GM06990 (cell line): ENCODE measurements around the gene HEPN1.

Source experiments
- DNase-seq: peaks from one replicate; pipeline ENCODE4 v3.0.0-alpha.2; 2011; ENCODE audit not compliant: insufficient read length; ENCODE audit errors: extremely low read depth
- H3K27me3 ChIP-seq: replicated peaks from 2 replicates; pipeline ENCODE4 v1.6.0; 2011; ENCODE audit warnings: low read length; ENCODE audit not compliant: control insufficient read depth, insufficient read depth
- H3K36me3 ChIP-seq: 2 replicates; pipeline ENCODE4 v1.5.1; 2011; ENCODE audit warnings: low read length; ENCODE audit not compliant: control insufficient read depth, insufficient read depth
- H3K4me3 ChIP-seq: replicated peaks from 2 replicates; pipeline ENCODE4 v1.5.1; 2011; ENCODE audit warnings: low read depth, mild to moderate bottlenecking, control low read depth, low read length
- TF ChIP-seq, protein P1 (sequence below): IDR thresholded peaks from 2 replicates; pipeline ENCODE4 v1.5.1; 2011; ENCODE audit warnings: low read length, control low read depth, mild to moderate bottlenecking, inconsistent platforms; ENCODE audit not compliant: insufficient read depth, poor library complexity, severe bottlenecking

Gene HEPN1

GRCh38 chr11:124895471-124895971, 23.5 kb upstream of the HEPN1 start:
- H3K27me3 ChIP-seq = no peaks in the 10 kb centered on the region; the same call in none of the 2 replicates
- no peak for DNase-seq

GRCh38 chr11:124896071-124896750, 22.8 kb upstream of the HEPN1 start:
- Histone ChIP-seq H3K36me3 (no peaks in the 10 kb centered on the region), H3K4me3 (no peak overlapping the region), H3K27me3 (no peaks in the 10 kb centered on the region; the same call in 1 of the 2 replicates)
- TF ChIP-seq, protein P1, sequence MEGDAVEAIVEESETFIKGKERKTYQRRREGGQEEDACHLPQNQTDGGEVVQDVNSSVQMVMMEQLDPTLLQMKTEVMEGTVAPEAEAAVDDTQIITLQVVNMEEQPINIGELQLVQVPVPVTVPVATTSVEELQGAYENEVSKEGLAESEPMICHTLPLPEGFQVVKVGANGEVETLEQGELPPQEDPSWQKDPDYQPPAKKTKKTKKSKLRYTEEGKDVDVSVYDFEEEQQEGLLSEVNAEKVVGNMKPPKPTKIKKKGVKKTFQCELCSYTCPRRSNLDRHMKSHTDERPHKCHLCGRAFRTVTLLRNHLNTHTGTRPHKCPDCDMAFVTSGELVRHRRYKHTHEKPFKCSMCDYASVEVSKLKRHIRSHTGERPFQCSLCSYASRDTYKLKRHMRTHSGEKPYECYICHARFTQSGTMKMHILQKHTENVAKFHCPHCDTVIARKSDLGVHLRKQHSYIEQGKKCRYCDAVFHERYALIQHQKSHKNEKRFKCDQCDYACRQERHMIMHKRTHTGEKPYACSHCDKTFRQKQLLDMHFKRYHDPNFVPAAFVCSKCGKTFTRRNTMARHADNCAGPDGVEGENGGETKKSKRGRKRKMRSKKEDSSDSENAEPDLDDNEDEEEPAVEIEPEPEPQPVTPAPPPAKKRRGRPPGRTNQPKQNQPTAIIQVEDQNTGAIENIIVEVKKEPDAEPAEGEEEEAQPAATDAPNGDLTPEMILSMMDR = no peak
- no peak for DNase-seq

More at GRCh38 chr11:124895471-124895971, 23.5 kb upstream of the HEPN1 start:
- Histone ChIP-seq H3K36me3 (no peaks in the 10 kb centered on the region), H3K4me3 (no peak overlapping the region)
- TF ChIP-seq, protein P1 = no peak

DNA sequence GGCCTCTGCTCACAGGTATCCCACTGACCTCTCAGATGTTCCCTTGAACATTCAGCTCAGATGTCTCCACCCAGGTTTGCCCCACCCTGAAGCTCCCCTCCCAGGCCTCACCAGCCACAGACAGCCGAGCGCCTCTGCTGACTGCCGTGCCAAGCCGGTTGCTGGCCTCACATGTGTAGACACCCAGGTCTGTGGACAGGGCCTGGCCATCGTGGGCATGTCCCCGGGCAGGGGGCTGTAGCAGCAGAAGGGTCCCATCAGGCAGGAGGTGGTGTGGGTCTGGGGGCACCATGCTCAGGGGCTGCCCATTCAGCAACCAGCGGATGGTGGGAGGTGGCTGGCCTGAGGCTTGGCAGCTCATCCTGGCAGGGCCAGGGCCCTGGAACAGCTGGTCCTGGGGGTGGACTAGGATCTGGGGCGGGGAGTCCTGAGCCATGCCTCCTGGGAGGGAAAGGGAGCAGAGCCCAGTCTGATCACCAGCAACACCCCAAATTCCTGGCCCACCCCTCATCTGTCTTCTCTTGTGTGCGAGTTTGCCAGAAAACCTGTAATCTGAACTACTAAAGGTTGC, 22.1 kb upstream of the HEPN1 start:
- H3K36me3 ChIP-seq = no peaks in the 10 kb centered on the region
- no peak overlapping the region for H3K4me3 ChIP-seq
- DNase-seq = no peak
- TF ChIP-seq, protein P1 = no peak
- no peaks in the 10 kb centered on the region; the same call in 1 of the 2 replicates for H3K27me3 ChIP-seq

- Histone ChIP-seq H3K4me3 (no peak within 1 kb of the TSS), H3K27me3 (no peaks in the 10 kb centered on the region; the same call in 1 of the 2 replicates), H3K36me3 (no peaks in the 10 kb centered on the region)
- DNase-seq = no peak
- TF ChIP-seq, protein P1 = no peak
These were observed 21.3 kb upstream of the HEPN1 start, which contains the start of gene ROBO4 for GRCh38 chr11:124897674-124898262. ROBO4 (minus strand) TSS chr11:124897865; CDS start chr11:124897795, 70 bp downstream.

- no peaks in the 10 kb centered on the region for H3K36me3 ChIP-seq
- H3K4me3 ChIP-seq = no peak overlapping the region
- H3K27me3 ChIP-seq = no peaks in the 10 kb centered on the region; the same call in 1 of the 2 replicates
- TF ChIP-seq, protein P1 = no peak
- no peak for DNase-seq
These were observed 20.8 kb upstream of the HEPN1 start for GRCh38 chr11:124898263-124898680.
